Measurements from ENCODE around the gene CABP1.

DNA sequence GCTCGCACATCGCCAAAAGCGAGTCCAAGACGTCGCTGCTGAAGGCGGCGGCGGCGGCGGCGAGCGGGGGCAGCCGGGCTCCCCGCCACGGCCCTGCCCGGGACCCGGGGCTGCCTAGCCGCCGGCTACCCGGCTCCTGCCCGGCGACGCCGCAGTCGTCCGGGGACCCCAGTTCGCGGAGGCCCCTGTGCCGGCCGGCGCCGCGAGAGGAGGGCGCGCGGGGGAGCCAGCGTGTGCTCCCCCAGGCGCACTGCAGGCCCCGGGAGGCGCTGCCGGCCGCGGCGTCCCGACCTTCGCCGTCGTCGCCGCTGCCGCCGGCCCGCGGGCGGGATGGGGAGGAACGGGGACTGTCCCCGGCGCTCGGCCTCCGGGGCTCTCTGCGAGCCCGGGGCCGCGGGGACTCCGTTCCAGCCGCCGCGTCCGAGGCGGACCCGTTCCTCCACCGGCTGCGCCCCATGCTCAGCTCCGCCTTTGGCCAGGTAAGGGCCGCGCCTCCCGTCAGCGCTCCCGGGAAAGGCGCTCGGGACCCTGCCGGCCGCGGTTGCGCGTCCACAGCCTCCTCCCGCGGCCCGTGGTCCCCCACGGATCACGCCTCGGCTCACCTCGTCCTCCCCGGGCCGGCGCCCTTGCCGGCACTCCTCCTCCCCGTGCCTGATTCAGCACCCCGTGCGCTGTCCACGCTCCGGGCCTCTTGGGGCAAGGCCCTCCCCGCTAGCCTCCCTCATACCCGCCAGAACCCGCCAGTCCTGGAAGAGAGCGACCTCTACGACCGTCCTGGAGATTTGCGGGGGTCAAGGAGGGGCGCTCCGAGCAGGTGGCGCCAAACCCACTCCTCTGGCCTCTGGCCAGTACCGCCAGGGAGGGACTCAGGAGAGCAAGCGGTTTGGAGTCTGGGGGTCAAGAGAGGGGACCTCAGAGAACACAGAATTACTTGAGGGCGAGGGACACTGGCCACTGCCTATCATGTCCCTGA, 721 bp downstream of the CABP1 start:
- no peak for TF ChIP-seq SIN3A (IDR thresholded peaks at IDR 0.05; ENCODE audit: borderline replicate concordance, insufficient read depth, low read length)
- TF ChIP-seq POLR2AphosphoS5 (IDR thresholded peaks at IDR 0.05; ENCODE audit: low read depth, low read length): no peak
- TF ChIP-seq TAF1 (IDR thresholded peaks at IDR 0.05; ENCODE audit: borderline replicate concordance, insufficient read depth, low read length): no peak
- TF ChIP-seq, protein P1, sequence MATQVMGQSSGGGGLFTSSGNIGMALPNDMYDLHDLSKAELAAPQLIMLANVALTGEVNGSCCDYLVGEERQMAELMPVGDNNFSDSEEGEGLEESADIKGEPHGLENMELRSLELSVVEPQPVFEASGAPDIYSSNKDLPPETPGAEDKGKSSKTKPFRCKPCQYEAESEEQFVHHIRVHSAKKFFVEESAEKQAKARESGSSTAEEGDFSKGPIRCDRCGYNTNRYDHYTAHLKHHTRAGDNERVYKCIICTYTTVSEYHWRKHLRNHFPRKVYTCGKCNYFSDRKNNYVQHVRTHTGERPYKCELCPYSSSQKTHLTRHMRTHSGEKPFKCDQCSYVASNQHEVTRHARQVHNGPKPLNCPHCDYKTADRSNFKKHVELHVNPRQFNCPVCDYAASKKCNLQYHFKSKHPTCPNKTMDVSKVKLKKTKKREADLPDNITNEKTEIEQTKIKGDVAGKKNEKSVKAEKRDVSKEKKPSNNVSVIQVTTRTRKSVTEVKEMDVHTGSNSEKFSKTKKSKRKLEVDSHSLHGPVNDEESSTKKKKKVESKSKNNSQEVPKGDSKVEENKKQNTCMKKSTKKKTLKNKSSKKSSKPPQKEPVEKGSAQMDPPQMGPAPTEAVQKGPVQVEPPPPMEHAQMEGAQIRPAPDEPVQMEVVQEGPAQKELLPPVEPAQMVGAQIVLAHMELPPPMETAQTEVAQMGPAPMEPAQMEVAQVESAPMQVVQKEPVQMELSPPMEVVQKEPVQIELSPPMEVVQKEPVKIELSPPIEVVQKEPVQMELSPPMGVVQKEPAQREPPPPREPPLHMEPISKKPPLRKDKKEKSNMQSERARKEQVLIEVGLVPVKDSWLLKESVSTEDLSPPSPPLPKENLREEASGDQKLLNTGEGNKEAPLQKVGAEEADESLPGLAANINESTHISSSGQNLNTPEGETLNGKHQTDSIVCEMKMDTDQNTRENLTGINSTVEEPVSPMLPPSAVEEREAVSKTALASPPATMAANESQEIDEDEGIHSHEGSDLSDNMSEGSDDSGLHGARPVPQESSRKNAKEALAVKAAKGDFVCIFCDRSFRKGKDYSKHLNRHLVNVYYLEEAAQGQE (IDR thresholded peaks at IDR 0.05; ENCODE audit: insufficient read depth in 1 of 2, low read depth in 2 of 2, low read length in 2 of 2): peak; percentile 77 to 91

Data from PFSK-1 (cell line).